HepG2 (cell line): Measurements from ENCODE around the gene LCK. TPM values are rescaled to one million over a fixed set of nuclear protein-coding genes. Genes with fewer than 3 reads are reported as not detected.

Source experiments
- LRRFIP1 ChIP-seq: sonication (generic); formaldehyde crosslinking; conservative IDR thresholded peaks from 2 replicates; pipeline ENCODE4 v1.4.0; 2020; ENCODE audit warnings: missing genetic modification reagents
- MTERF4 ChIP-seq: sonication (generic); formaldehyde crosslinking; IDR thresholded peaks from 2 replicates; pipeline ENCODE4 v1.8.0; 2023; ENCODE audit warnings: mild to moderate bottlenecking, missing genetic modification reagents
- NRL ChIP-seq: sonication (generic); formaldehyde crosslinking; IDR thresholded peaks from 2 replicates; pipeline ENCODE4 v1.5.0; 2020; ENCODE audit warnings: missing genetic modification reagents, mild to moderate bottlenecking, moderate library complexity, borderline replicate concordance
- RCOR2 ChIP-seq: IDR thresholded peaks from 2 replicates; pipeline ENCODE4 v1.6.1; 2016; ENCODE audit warnings: missing biosample characterization, missing genetic modification reagents
- TARDBP ChIP-seq: sonication (generic); formaldehyde crosslinking; IDR thresholded peaks from 2 replicates; pipeline ENCODE4 v1.8.0; 2022; ENCODE audit warnings: mild to moderate bottlenecking, missing genetic modification reagents
- ZBTB37 ChIP-seq: sonication (generic); formaldehyde crosslinking; IDR thresholded peaks from 2 replicates; pipeline ENCODE4 v1.4.0; 2020; ENCODE audit warnings: mild to moderate bottlenecking, missing genetic modification reagents
- ZNF24 ChIP-seq: fragments of 450-650 bp; IDR thresholded peaks from 2 replicates; pipeline ENCODE4 v1.6.1; 2017; ENCODE audit warnings: antibody characterized with exemption, mild to moderate bottlenecking
- ZNF256 ChIP-seq: sonication (generic); formaldehyde crosslinking; conservative IDR thresholded peaks from 2 replicates; pipeline ENCODE4 v1.4.0; 2020; ENCODE audit warnings: missing genetic modification reagents
- ZNF597 ChIP-seq: sonication (generic); formaldehyde crosslinking; IDR thresholded peaks from 2 replicates; pipeline ENCODE4 v1.5.0; 2020; ENCODE audit warnings: missing genetic modification reagents
- polyA plus RNA-seq, 8 experiments: library from polyadenylated mRNA; depleted of rRNA in 3 of 8; stranded (reverse) in 7 of 8; unstranded in 1 of 8; fragments of >200 nt; fragmentation: Illumina TruSeq in 4 of 8; extraction: Trizol in 4 of 8; gene quantifications; 2 replicates each; pipeline versions ENCODE4 v1.2.1 to v1.2.3, GENCODE V29; 2011 to 2016; ENCODE audit warnings: low read depth in 4 of 8, missing spikeins in 1 of 8, mixed read lengths in 1 of 8; ENCODE audit not compliant: insufficient read depth in 1 of 8
- total RNA-seq, 5 experiments: library from RNA; depleted of rRNA; stranded (reverse); fragments of >200 nt; fragmentation: Illumina TruSeq; extraction: Trizol; gene quantifications; 2 replicates each; pipeline ENCODE4 v1.2.3, GENCODE V29; 2016; ENCODE audit warnings: low read depth in 1 of 5
- TF ChIP-seq, protein P1 (sequence below): IDR thresholded peaks from 2 replicates; pipeline ENCODE4 v1.6.1; 2012; ENCODE audit warnings: low read depth, low read length, improper control_type of control experiment
- TF ChIP-seq, protein P2 (sequence below): sonication (generic); formaldehyde crosslinking; IDR thresholded peaks from 2 replicates; pipeline ENCODE4 v1.8.0; 2022; ENCODE audit warnings: mild to moderate bottlenecking, missing genetic modification reagents; ENCODE audit not compliant: insufficient replicate concordance
- TF ChIP-seq, protein P3 (sequence below): sonication (generic); formaldehyde crosslinking; IDR thresholded peaks from 2 replicates; pipeline ENCODE4 v1.4.0; 2020; ENCODE audit warnings: mild to moderate bottlenecking, missing genetic modification reagents

Gene LCK
- total and polyA plus RNA-seq, 2 of the 13 experiments (the other 11 are each of a cell fraction or from before 2014, with no cell fraction given): 0.93 to 1.8 TPM

DNA sequence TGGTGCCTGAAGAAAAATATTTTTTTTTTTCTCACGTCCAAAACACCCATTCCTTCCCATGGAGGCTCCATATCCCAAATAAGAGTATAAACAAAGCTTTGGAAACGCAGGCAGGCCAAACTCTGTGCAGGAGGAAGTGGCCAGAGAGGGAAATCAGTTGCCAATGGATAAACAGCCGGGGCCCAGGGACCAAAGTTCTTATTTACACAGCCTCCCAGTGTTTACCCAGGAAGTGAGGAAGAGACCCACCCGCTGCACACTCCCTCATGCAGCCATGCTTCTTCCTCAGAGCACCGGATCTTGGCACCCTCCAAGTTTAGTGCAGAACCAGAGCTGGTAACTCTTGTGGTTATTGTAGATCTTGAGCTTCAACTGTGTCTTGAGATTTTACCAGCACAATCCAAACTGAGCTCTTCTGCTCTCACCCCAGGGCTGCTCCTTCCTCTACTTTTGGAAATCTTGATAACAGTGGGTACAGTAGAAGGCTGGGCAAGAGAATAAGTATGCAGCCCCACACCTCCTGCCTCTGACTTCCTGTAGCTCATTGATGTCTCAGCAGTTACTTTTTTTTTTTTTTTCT lies 70.7 kb downstream of the LCK start (continued):
- no peak; the same call in 1 of the 2 replicates for TF ChIP-seq RCOR2
- TF ChIP-seq, protein P1, sequence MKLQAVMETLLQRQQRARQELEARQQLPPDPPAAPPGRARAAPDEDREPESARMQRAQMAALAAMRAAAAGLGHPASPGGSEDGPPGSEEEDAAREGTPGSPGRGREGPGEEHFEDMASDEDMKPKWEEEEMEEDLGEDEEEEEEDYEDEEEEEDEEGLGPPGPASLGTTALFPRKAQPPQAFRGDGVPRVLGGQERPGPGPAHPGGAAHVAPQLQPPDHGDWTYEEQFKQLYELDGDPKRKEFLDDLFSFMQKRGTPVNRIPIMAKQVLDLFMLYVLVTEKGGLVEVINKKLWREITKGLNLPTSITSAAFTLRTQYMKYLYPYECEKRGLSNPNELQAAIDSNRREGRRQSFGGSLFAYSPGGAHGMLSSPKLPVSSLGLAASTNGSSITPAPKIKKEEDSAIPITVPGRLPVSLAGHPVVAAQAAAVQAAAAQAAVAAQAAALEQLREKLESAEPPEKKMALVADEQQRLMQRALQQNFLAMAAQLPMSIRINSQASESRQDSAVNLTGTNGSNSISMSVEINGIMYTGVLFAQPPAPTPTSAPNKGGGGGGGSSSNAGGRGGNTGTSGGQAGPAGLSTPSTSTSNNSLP: no peak
- 0 out of 2 replicates have a peak, but pooled peaks have one; percentile 50 for TF ChIP-seq ZBTB37
- TF ChIP-seq ZNF597 (CRISPR knock-in tag): no peak
- TF ChIP-seq NRL (CRISPR knock-in tag): no peak
- no peak for TF ChIP-seq ZNF256
- no peak for TF ChIP-seq MTERF4 (CRISPR knock-in tag)
- TF ChIP-seq ZNF24: no peak
- TF ChIP-seq, protein P2, sequence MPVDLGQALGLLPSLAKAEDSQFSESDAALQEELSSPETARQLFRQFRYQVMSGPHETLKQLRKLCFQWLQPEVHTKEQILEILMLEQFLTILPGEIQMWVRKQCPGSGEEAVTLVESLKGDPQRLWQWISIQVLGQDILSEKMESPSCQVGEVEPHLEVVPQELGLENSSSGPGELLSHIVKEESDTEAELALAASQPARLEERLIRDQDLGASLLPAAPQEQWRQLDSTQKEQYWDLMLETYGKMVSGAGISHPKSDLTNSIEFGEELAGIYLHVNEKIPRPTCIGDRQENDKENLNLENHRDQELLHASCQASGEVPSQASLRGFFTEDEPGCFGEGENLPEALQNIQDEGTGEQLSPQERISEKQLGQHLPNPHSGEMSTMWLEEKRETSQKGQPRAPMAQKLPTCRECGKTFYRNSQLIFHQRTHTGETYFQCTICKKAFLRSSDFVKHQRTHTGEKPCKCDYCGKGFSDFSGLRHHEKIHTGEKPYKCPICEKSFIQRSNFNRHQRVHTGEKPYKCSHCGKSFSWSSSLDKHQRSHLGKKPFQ (CRISPR knock-in tag): peak; percentile 37
- peak; percentile 74 for TF ChIP-seq TARDBP
- TF ChIP-seq LRRFIP1 (CRISPR knock-in tag): no peak
- TF ChIP-seq, protein P3, sequence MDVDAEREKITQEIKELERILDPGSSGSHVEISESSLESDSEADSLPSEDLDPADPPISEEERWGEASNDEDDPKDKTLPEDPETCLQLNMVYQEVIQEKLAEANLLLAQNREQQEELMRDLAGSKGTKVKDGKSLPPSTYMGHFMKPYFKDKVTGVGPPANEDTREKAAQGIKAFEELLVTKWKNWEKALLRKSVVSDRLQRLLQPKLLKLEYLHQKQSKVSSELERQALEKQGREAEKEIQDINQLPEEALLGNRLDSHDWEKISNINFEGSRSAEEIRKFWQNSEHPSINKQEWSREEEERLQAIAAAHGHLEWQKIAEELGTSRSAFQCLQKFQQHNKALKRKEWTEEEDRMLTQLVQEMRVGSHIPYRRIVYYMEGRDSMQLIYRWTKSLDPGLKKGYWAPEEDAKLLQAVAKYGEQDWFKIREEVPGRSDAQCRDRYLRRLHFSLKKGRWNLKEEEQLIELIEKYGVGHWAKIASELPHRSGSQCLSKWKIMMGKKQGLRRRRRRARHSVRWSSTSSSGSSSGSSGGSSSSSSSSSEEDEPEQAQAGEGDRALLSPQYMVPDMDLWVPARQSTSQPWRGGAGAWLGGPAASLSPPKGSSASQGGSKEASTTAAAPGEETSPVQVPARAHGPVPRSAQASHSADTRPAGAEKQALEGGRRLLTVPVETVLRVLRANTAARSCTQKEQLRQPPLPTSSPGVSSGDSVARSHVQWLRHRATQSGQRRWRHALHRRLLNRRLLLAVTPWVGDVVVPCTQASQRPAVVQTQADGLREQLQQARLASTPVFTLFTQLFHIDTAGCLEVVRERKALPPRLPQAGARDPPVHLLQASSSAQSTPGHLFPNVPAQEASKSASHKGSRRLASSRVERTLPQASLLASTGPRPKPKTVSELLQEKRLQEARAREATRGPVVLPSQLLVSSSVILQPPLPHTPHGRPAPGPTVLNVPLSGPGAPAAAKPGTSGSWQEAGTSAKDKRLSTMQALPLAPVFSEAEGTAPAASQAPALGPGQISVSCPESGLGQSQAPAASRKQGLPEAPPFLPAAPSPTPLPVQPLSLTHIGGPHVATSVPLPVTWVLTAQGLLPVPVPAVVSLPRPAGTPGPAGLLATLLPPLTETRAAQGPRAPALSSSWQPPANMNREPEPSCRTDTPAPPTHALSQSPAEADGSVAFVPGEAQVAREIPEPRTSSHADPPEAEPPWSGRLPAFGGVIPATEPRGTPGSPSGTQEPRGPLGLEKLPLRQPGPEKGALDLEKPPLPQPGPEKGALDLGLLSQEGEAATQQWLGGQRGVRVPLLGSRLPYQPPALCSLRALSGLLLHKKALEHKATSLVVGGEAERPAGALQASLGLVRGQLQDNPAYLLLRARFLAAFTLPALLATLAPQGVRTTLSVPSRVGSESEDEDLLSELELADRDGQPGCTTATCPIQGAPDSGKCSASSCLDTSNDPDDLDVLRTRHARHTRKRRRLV (CRISPR knock-in tag): no peak
